Vagina (tissue), 2 donors: ENCODE data around the gene CCDC60. TPM values are rescaled to one million over a fixed set of nuclear protein-coding genes. Genes with fewer than 3 reads are reported as not detected.

Experiments
- DNase-seq, 2 donors: peaks; one replicate each; pipeline ENCODE4 v3.0.0-alpha.2; 2017; ENCODE audit errors: extremely low spot score in 2 of 2
- H3K27ac ChIP-seq: fragments of 200-600 bp; sonication (generic); one replicate; pipeline ENCODE4 v1.5.1; 2019
- H3K27me3 ChIP-seq: fragments of 200-600 bp; sonication (generic); one replicate; pipeline ENCODE4 v1.5.1; 2019
- H3K36me3 ChIP-seq, 2 donors: fragments of 200-600 bp; sonication (generic); one replicate each; pipeline ENCODE4 v1.5.1; 2017 to 2019
- H3K4me1 ChIP-seq: fragments of 200-600 bp; sonication (generic); one replicate; pipeline ENCODE4 v1.5.1; 2019
- H3K4me3 ChIP-seq, 2 donors: fragments of 200-600 bp; sonication (generic); 1 replicate in 1 of 2; 2 replicates in 1 of 2; pipeline ENCODE4 v1.5.1; 2016 to 2019
- H3K9me3 ChIP-seq: fragments of 200-600 bp; sonication (generic); one replicate; pipeline ENCODE4 v1.5.1; 2019
- CTCF ChIP-seq, 3 experiments: fragments of 450-650 bp in 2 of 3; fragments of 200-600 bp in 1 of 3; sonication (generic) in 1 of 3; IDR thresholded peaks; one replicate each; pipeline ENCODE4 v1.5.1; 2017 to 2019; ENCODE audit warnings: antibody characterized with exemption in 3 of 3, mild to moderate bottlenecking in 2 of 3, moderate library complexity in 2 of 3
- POLR2A ChIP-seq, 2 donors: fragments of 450-650 bp; IDR thresholded peaks; one replicate each; pipeline ENCODE4 v1.6.1; 2017; ENCODE audit warnings: antibody characterized with exemption in 2 of 2, mild to moderate bottlenecking in 2 of 2, moderate library complexity in 2 of 2
- POLR2AphosphoS5 ChIP-seq, 2 donors: sonication (generic); formaldehyde crosslinking; IDR thresholded peaks; one replicate each; pipeline ENCODE4 v1.9.0; 2017; ENCODE audit warnings: antibody characterized with exemption in 2 of 2, mild to moderate bottlenecking in 2 of 2, low read depth in 1 of 2; ENCODE audit not compliant: insufficient read depth in 1 of 2
- intact Hi-C: fragments of 100-400 bp; cut with DNase I; formaldehyde crosslinking; loops from one replicate; pipeline ENCODE4 v1.15.1; 2023
- total RNA-seq: library from RNA; depleted of rRNA; stranded (reverse); fragments of >200 nt; gene quantifications from one replicate; pipeline ENCODE4 v1.2.3, GENCODE V29; 2016

CCDC60 gene
- total RNA-seq, 1 donor from 2014 or later: not detected

- Histone ChIP-seq H3K36me3 (no peaks in the 10 kb centered on the region), H3K27me3 (no peaks in the 10 kb centered on the region), H3K4me1 (no peaks in the 10 kb centered on the region), H3K27ac (no peak overlapping the region), H3K9me3 (no peaks in the 10 kb centered on the region), H3K4me3 (no peak overlapping the region)
- intact Hi-C loops: no loop called here
- TF ChIP-seq POLR2AphosphoS5 (IDR thresholded peaks at IDR 0.05; ENCODE audit: insufficient read depth in 1 of 2, low read depth in 1 of 2): no peak
- no peak for TF ChIP-seq CTCF (IDR thresholded peaks at IDR 0.05)
- no peak for TF ChIP-seq POLR2A (IDR thresholded peaks at IDR 0.05)
- DNase-seq: no peak
These were observed 127.2 kb downstream of the CCDC60 start for GRCh38 chr12:119461636-119462214.

- H3K27me3 ChIP-seq: no peaks in the 10 kb centered on the region
- TF ChIP-seq POLR2A (IDR thresholded peaks at IDR 0.05) (no peak), CTCF (IDR thresholded peaks at IDR 0.05) (no peak), POLR2AphosphoS5 (IDR thresholded peaks at IDR 0.05; ENCODE audit: insufficient read depth in 1 of 2, low read depth in 1 of 2) (no peak)
- intact Hi-C loops: no loop called here
- H3K4me1 ChIP-seq: no peaks in the 10 kb centered on the region
- H3K9me3 ChIP-seq: no peaks in the 10 kb centered on the region
- H3K4me3 ChIP-seq: no peak overlapping the region
- no peak overlapping the region for H3K27ac ChIP-seq
- H3K36me3 ChIP-seq: no peaks in the 10 kb centered on the region
- no peak for DNase-seq
These were observed 128.8 kb downstream of the CCDC60 start for GRCh38 chr12:119463211-119463926.

GRCh38 chr12:119468296-119468695, 133.8 kb downstream of the CCDC60 start:
- Histone ChIP-seq H3K4me1 (no peaks in the 10 kb centered on the region), H3K36me3 (no peaks in the 10 kb centered on the region), H3K4me3 (no peak overlapping the region), H3K27me3 (no peaks in the 10 kb centered on the region), H3K27ac (no peak overlapping the region), H3K9me3 (no peaks in the 10 kb centered on the region)
- DNase-seq: no peak
- intact Hi-C loops: no loop called here
- TF ChIP-seq CTCF (IDR thresholded peaks at IDR 0.05) (no peak), POLR2AphosphoS5 (IDR thresholded peaks at IDR 0.05; ENCODE audit: insufficient read depth in 1 of 2, low read depth in 1 of 2) (no peak)

- H3K27me3 ChIP-seq: no peaks in the 10 kb centered on the region
- DNase-seq: no peak
- intact Hi-C loops: no loop called here
- no peak for TF ChIP-seq POLR2A (IDR thresholded peaks at IDR 0.05)
- no peak for TF ChIP-seq CTCF (IDR thresholded peaks at IDR 0.05)
- no peak for TF ChIP-seq POLR2AphosphoS5 (IDR thresholded peaks at IDR 0.05; ENCODE audit: insufficient read depth in 1 of 2, low read depth in 1 of 2)
- H3K4me1 ChIP-seq: no peaks in the 10 kb centered on the region
- H3K9me3 ChIP-seq: no peaks in the 10 kb centered on the region
- H3K36me3 ChIP-seq: no peaks in the 10 kb centered on the region
- H3K27ac ChIP-seq: no peak overlapping the region
- H3K4me3 ChIP-seq: no peak overlapping the region
These were observed 141.1 kb downstream of the CCDC60 start for GRCh38 chr12:119475650-119476049.

- H3K4me1 ChIP-seq: no peaks in the 10 kb centered on the region
- no peak overlapping the region for H3K4me3 ChIP-seq
- no peaks in the 10 kb centered on the region for H3K9me3 ChIP-seq
- no peak overlapping the region for H3K27ac ChIP-seq
- no peaks in the 10 kb centered on the region for H3K27me3 ChIP-seq
- H3K36me3 ChIP-seq: no peaks in the 10 kb centered on the region
- intact Hi-C loops: no loop called here
- DNase-seq: no peak
- TF ChIP-seq POLR2A (IDR thresholded peaks at IDR 0.05): no peak
- no peak for TF ChIP-seq CTCF (IDR thresholded peaks at IDR 0.05)
- TF ChIP-seq POLR2AphosphoS5 (IDR thresholded peaks at IDR 0.05; ENCODE audit: insufficient read depth in 1 of 2, low read depth in 1 of 2): no peak
These were observed 142.4 kb downstream of the CCDC60 start for GRCh38 chr12:119476951-119477350.
